ENCODE measurements around the gene LARGE2.

DNA sequence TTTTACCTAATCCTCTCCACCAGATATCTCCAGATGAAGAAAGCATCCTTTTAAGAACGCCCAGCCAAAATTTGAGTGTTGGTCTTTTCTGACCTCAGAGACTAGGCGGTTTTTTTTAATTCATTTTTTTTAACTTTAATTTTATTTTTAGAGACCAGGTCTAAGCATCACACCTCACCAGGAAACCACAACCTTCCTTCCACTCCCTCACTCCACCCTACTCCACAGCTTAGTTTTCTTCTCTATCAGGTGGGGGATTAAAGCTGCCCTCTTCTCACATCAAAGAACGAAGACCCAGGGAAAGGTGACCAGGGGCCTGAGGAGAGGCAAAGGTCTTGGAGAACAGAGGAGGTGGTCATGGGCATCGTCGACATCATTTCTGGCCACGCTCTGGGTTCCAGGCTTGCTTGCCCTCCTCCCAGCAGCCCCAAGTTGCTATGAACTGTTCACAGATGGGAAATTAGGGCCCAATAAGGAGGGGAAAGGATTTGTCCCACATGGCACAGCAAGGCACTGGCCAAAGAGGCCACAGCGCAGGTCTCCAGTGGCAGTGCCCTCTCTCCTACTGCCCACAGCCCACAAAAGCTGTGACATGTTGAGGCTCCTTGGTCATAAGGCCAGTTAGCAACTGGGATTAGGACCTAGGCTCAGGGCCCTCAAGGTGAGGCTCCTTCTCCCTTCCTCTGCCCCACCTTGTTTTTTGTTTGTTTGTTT, 3.3 kb upstream of the LARGE2 start:
- TF ChIP-seq, protein P1, sequence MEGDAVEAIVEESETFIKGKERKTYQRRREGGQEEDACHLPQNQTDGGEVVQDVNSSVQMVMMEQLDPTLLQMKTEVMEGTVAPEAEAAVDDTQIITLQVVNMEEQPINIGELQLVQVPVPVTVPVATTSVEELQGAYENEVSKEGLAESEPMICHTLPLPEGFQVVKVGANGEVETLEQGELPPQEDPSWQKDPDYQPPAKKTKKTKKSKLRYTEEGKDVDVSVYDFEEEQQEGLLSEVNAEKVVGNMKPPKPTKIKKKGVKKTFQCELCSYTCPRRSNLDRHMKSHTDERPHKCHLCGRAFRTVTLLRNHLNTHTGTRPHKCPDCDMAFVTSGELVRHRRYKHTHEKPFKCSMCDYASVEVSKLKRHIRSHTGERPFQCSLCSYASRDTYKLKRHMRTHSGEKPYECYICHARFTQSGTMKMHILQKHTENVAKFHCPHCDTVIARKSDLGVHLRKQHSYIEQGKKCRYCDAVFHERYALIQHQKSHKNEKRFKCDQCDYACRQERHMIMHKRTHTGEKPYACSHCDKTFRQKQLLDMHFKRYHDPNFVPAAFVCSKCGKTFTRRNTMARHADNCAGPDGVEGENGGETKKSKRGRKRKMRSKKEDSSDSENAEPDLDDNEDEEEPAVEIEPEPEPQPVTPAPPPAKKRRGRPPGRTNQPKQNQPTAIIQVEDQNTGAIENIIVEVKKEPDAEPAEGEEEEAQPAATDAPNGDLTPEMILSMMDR (optimal IDR thresholded peaks at IDR 0.05 in 1 of 3, IDR thresholded peaks at IDR 0.05 in 1 of 3, conservative IDR thresholded peaks at IDR 0.05 in 1 of 3; ENCODE audit: extremely low read depth in 1 of 3, insufficient read depth in 2 of 3, low read length in 3 of 3) = no peak
- TF ChIP-seq EZH2 (IDR thresholded peaks at IDR 0.05; ENCODE audit: low read length) = no peak

All from keratinocyte (primary cell).